ENCODE data around the gene FOXO3.

DNA sequence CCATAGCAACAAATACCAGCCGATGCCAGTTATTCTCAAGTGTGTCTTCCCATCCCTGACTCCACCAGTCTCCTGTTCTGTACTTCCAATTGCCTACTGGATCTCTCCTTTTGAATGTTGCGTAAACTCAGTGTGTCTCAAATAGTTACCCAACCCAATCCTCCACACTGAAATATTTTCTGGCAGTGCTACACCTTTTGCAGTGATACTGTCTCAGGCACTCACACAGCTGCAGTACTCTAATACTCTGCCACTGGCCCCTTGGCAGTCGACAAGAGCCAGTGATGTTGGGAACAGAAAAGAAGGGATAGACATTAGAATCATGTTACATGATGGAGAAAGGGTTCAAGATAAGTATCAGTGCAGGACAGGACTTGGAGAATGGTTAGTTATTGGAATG lies 31.8 kb upstream of the FOXO3 start:
- TF ChIP-seq, protein P1, sequence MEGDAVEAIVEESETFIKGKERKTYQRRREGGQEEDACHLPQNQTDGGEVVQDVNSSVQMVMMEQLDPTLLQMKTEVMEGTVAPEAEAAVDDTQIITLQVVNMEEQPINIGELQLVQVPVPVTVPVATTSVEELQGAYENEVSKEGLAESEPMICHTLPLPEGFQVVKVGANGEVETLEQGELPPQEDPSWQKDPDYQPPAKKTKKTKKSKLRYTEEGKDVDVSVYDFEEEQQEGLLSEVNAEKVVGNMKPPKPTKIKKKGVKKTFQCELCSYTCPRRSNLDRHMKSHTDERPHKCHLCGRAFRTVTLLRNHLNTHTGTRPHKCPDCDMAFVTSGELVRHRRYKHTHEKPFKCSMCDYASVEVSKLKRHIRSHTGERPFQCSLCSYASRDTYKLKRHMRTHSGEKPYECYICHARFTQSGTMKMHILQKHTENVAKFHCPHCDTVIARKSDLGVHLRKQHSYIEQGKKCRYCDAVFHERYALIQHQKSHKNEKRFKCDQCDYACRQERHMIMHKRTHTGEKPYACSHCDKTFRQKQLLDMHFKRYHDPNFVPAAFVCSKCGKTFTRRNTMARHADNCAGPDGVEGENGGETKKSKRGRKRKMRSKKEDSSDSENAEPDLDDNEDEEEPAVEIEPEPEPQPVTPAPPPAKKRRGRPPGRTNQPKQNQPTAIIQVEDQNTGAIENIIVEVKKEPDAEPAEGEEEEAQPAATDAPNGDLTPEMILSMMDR (IDR thresholded peaks at IDR 0.05), result no peak
- TF ChIP-seq POLR2A (IDR thresholded peaks at IDR 0.05) (no peak), EP300 (IDR thresholded peaks at IDR 0.05) (no peak)
